OCI-LY3 (cell line): Measurements from ENCODE around the gene EIF2D.

Experiments used
- H2AFZ ChIP-seq: fragments of 200-600, 300-600 bp; shearing (Covaris generic); 2 replicates; pipeline ENCODE4 v1.6.0; 2014; ENCODE audit warnings: antibody characterized with exemption, low read depth, low read length
- H3K27ac ChIP-seq: fragments of 200-600, 300-600 bp; sonication (generic); 2 replicates; pipeline ENCODE4 v1.5.1; 2014; ENCODE audit warnings: mild to moderate bottlenecking, low read length, moderate library complexity, mixed read lengths
- H3K27me3 ChIP-seq: fragments of 200-600, 300-600 bp; sonication (generic); 2 replicates; pipeline ENCODE4 v1.6.1; 2014; ENCODE audit warnings: low read depth, low read length, mixed read lengths
- H3K36me3 ChIP-seq: fragments of 200-600, 300-600 bp; sonication (generic); replicated peaks from 2 replicates; pipeline ENCODE3; 2014; ENCODE audit warnings: low read depth, low read length, mixed read lengths
- H3K4me1 ChIP-seq: fragments of 300-600, 200-600 bp; sonication (generic); 2 replicates; pipeline ENCODE4 v1.6.1; 2014; ENCODE audit warnings: low read length, mixed read lengths
- H3K4me2 ChIP-seq: fragments of 200-600, 300-600 bp; sonication (generic); 2 replicates; pipeline ENCODE4 v1.6.1; 2014; ENCODE audit warnings: low read length, mixed read lengths
- H3K4me3 ChIP-seq: fragments of 300-600, 200-600 bp; sonication (generic); 2 replicates; pipeline ENCODE4 v1.5.1; 2014; ENCODE audit warnings: antibody characterized with exemption, mild to moderate bottlenecking, low read length, moderate library complexity
- H3K79me2 ChIP-seq: fragments of 300-600, 200-600 bp; shearing (Covaris generic); 2 replicates; pipeline ENCODE4 v1.6.1; 2014; ENCODE audit warnings: mild to moderate bottlenecking, low read length, mixed read lengths
- H3K9ac ChIP-seq: fragments of 300-600, 200-600 bp; shearing (Covaris generic); 2 replicates; pipeline ENCODE4 v1.6.0; 2014; ENCODE audit warnings: mild to moderate bottlenecking, low read length, moderate library complexity
- H3K9me3 ChIP-seq: fragments of 200-600, 300-600 bp; shearing (Covaris generic); 2 replicates; pipeline ENCODE4 v1.6.1; 2014; ENCODE audit warnings: low read length, mixed read lengths; ENCODE audit not compliant: insufficient read depth
- H4K20me1 ChIP-seq: fragments of 200-600, 300-600 bp; sonication (generic); 2 replicates; pipeline ENCODE4 v1.6.1; 2016; ENCODE audit warnings: low read length, mixed read lengths; ENCODE audit not compliant: insufficient read depth
- EZH2phosphoT487 ChIP-seq: fragments of 200-600 bp; shearing (Covaris generic); IDR thresholded peaks from 2 replicates; pipeline ENCODE4 v1.6.1; 2018; ENCODE audit warnings: antibody characterized with exemption, mixed run types, low read depth
- TF ChIP-seq, protein P1 (sequence below): fragments of 200-600, 300-600 bp; sonication (generic); IDR thresholded peaks from 2 replicates; pipeline ENCODE4 v1.5.1; 2014; ENCODE audit warnings: antibody characterized with exemption, low read length, low read depth

EIF2D gene

DNA sequence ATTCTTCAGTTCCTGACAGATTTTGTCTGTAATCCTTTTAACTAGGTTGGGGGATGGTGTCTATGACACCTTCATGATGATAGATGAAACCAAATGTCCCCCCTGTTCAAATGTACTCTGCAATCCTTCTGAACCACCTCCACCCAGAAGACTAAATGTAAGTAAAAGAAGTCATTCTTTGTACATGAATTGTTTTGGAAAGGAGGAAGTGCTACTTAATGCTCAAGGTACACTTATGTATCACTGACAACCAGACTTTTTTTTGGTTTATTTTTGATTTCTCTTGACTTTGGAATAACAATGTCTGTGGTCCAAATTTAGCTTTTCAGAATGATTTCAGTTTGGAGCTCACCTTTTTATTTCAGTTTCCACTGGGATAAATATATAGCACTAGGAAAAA, 25.3 kb upstream of the EIF2D start:
- H3K36me3 ChIP-seq = no peaks in the 10 kb centered on the region
- no peak overlapping the region for H3K9ac ChIP-seq
- H3K4me2 ChIP-seq = no peak overlapping the region
- peaks cover 21% of the 10 kb centered on the region for H3K4me1 ChIP-seq
- no peak overlapping the region for H3K4me3 ChIP-seq
- no peaks in the 10 kb centered on the region for H3K9me3 ChIP-seq
- H4K20me1 ChIP-seq = no peaks in the 10 kb centered on the region
- TF ChIP-seq, protein P1, sequence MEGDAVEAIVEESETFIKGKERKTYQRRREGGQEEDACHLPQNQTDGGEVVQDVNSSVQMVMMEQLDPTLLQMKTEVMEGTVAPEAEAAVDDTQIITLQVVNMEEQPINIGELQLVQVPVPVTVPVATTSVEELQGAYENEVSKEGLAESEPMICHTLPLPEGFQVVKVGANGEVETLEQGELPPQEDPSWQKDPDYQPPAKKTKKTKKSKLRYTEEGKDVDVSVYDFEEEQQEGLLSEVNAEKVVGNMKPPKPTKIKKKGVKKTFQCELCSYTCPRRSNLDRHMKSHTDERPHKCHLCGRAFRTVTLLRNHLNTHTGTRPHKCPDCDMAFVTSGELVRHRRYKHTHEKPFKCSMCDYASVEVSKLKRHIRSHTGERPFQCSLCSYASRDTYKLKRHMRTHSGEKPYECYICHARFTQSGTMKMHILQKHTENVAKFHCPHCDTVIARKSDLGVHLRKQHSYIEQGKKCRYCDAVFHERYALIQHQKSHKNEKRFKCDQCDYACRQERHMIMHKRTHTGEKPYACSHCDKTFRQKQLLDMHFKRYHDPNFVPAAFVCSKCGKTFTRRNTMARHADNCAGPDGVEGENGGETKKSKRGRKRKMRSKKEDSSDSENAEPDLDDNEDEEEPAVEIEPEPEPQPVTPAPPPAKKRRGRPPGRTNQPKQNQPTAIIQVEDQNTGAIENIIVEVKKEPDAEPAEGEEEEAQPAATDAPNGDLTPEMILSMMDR = no peak
- TF ChIP-seq EZH2phosphoT487 = no peak
- H3K27ac ChIP-seq = no peak overlapping the region
- H2AFZ ChIP-seq = no peak overlapping the region
- no peaks in the 10 kb centered on the region for H3K79me2 ChIP-seq
- H3K27me3 ChIP-seq = peaks cover 20% of the 10 kb centered on the region

DNA sequence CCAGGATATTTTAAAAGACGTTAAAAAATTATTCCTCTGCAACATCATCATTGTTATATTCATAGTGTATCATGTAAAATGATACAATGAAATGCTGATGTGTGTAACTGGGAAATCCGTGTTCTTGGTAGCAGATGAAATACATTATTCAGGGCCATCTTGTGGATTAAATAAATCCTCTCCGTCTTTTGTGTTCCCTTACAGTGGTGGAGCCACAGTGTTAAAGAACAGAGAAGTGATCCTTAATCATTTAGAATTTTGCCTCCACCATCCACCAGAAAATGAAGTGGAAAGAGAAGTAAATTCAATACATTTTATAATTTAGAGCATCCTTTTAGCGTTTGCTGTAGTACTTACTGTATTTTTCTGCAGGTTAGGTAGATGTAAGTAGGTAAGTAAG, 24.4 kb upstream of the EIF2D start:
- H3K36me3 ChIP-seq = no peaks in the 10 kb centered on the region
- peaks cover 23% of the 10 kb centered on the region for H3K27me3 ChIP-seq
- H3K79me2 ChIP-seq = no peaks in the 10 kb centered on the region
- H3K27ac ChIP-seq = no peak overlapping the region
- H4K20me1 ChIP-seq = no peaks in the 10 kb centered on the region
- no peak overlapping the region for H2AFZ ChIP-seq
- no peak overlapping the region for H3K9ac ChIP-seq
- H3K4me2 ChIP-seq = no peak overlapping the region
- H3K4me3 ChIP-seq = no peak overlapping the region
- H3K9me3 ChIP-seq = no peaks in the 10 kb centered on the region
- peaks cover 21% of the 10 kb centered on the region for H3K4me1 ChIP-seq
- TF ChIP-seq, protein P1 = no peak
- no peak; the same call in 1 of the 2 replicates for TF ChIP-seq EZH2phosphoT487

DNA sequence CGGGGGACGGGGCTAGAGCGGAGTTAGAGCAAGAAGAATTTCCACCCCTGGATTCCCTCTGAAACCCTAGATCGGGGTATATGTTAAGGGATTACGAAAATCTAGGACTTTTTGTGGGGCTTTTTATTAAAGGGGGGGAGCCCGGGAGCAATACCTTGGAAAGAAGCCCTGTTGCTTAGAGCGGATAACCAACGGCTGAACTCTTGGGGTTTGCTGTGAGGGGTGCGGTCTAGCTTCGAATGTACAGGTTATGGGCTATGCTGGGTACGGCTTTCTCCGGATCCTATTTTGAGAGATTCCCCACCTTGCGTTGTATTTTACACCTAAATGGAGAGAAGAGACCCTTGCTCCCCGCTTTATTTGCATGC, 23.7 kb upstream of the EIF2D start:
- Histone ChIP-seq H2AFZ (peak overlapping the region; percentile 50; the same call in 1 of the 2 replicates), H3K27ac (no peak overlapping the region), H3K27me3 (peaks cover 23% of the 10 kb centered on the region), H3K9ac (peak overlapping the region; percentile 70), H3K4me3 (peak overlapping the region; percentile 84), H3K4me1 (peaks cover 26% of the 10 kb centered on the region), H4K20me1 (no peaks in the 10 kb centered on the region), H3K4me2 (peak overlapping the region; percentile 92), H3K79me2 (no peaks in the 10 kb centered on the region), H3K9me3 (no peaks in the 10 kb centered on the region), H3K36me3 (no peaks in the 10 kb centered on the region)
- TF ChIP-seq, protein P1 = no peak
- no peak for TF ChIP-seq EZH2phosphoT487

DNA sequence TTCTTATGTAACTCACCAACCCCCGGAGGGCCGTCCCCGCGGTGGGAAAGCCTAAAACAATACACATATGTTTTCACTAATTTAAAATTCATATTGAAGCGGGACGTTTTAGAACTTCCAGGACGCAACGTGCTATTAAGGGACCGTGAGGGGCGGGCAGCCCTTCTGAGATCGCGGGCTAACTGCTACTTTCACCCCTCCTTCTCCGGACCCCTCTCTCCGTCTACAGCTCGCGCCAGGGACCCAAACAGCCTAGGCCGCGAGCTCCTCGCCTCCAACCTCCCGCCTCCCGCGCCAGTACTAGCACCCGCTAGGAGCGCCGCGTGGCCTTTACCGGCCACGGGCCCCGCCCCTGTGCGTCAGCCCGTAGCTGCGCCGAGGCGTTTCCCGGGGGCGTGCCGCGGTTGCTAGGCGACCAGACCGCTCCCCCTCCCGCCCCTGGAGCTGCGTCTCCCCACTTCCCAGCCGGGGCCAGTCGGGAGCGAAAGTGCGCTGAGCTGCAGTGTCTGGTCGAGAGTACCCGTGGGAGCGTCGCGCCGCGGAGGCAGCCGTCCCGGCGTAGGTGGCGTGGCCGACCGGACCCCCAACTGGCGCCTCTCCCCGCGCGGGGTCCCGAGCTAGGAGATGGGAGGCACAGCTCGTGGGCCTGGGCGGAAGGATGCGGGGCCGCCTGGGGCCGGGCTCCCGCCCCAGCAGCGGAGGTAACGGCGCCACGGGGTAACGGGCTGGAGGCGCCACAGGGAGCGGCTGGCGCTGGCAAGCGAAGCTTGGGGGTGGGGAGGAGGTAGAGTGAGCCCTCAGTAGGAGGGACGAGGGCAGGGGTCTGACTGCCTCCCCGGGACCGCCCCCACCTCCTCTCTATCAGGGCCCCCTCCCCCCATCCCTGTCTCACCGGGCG, 23.1 kb upstream of the EIF2D start, which contains the start of gene DYRK3:
TSS of gene DYRK3 (plus strand) at position 457 of the 898 bp plus-strand sequence. CDS start at position 625, 168 bp downstream.
- peaks cover 23% of the 10 kb centered on the region for H3K27me3 ChIP-seq
- no peaks in the 10 kb centered on the region for H3K9me3 ChIP-seq
- no peaks in the 10 kb centered on the region for H3K36me3 ChIP-seq
- peak within 1 kb of the TSS; percentile 70 for H3K9ac ChIP-seq
- H3K4me3 ChIP-seq = peak within 1 kb of the TSS; percentile 84
- no peaks in the 10 kb centered on the region for H3K79me2 ChIP-seq
- H2AFZ ChIP-seq = peak within 1 kb of the TSS; percentile 74
- peak within 1 kb of the TSS; percentile 17; the same call in 1 of the 2 replicates for H3K27ac ChIP-seq
- H4K20me1 ChIP-seq = no peaks in the 10 kb centered on the region
- TF ChIP-seq, protein P1 = no peak
- TF ChIP-seq EZH2phosphoT487 = no peak
- H3K4me2 ChIP-seq = peak within 1 kb of the TSS; percentile 92
- H3K4me1 ChIP-seq = peaks cover 26% of the 10 kb centered on the region
